SHP77 treated with DMSO at 0.1 percent for 48 hours (cell line): ENCODE measurements around the gene KIF2A.
A peak's percentile ranks its signal among the peaks of the same experiment; 100 is the strongest.

Experiments
- DNase-seq: peaks from one replicate; lab custom pipeline; 2025; lab: John Stamatoyannopoulos, UW

The KIF2A gene

GRCh38 chr5:62385131-62385530, 79.1 kb downstream of the KIF2A start:
- no peak for DNase-seq

- no peak for DNase-seq
These were observed 79.9 kb downstream of the KIF2A start for GRCh38 chr5:62385816-62386400.

DNA sequence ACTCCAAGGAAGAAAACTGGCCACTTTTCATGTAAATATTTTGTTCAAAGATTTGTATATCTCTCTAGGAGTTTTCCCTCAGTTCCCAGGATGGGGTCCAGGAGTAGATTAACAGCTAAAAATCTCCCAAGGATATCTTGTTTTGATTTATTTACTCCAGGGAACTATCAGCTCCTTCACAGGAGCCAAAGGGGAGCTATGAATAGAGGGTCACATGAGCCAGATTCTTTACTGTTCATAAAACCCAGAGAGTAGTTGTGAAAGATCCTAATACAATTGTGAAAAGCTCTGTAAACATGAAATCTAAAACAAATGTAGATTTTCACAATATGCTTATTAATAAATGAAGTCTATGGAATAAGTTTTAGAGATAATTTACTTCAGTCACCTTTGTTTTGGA, 80.8 kb downstream of the KIF2A start:
- no peak for DNase-seq

DNA sequence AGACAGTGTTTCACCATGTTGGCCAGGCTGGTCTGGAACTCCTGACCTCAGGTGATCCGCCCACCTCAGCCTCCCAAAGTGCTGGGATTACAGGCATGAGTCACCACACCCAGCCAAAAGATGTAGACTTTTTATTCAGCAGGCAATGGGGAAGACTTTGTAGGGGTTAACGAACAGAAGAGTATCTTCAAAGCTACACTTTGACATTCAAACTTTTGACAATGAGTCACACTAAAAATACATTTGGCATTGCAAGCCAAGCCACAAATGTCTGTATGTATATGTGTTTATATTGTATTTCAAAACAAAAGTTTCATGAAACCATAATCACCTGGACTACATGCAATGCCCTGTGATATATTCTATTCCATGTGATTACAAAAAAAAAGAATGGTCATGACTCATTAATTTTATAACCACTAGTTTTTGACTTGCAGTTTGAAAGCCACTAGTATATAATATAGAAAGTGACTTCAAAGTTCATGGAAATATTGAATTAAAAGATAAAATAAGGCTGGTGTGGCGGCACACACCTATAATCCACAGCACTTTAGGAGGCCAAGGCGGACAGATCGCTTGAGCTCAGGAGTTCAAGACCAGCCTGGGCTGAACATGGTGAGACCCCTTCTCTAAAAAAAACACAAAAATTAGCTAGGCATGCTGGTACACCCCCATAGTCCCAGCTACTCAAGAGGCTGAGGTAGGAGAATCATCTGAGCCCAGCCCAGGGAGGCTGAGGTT, 89.4 kb downstream of the KIF2A start:
- DNase-seq = no peak

DNA sequence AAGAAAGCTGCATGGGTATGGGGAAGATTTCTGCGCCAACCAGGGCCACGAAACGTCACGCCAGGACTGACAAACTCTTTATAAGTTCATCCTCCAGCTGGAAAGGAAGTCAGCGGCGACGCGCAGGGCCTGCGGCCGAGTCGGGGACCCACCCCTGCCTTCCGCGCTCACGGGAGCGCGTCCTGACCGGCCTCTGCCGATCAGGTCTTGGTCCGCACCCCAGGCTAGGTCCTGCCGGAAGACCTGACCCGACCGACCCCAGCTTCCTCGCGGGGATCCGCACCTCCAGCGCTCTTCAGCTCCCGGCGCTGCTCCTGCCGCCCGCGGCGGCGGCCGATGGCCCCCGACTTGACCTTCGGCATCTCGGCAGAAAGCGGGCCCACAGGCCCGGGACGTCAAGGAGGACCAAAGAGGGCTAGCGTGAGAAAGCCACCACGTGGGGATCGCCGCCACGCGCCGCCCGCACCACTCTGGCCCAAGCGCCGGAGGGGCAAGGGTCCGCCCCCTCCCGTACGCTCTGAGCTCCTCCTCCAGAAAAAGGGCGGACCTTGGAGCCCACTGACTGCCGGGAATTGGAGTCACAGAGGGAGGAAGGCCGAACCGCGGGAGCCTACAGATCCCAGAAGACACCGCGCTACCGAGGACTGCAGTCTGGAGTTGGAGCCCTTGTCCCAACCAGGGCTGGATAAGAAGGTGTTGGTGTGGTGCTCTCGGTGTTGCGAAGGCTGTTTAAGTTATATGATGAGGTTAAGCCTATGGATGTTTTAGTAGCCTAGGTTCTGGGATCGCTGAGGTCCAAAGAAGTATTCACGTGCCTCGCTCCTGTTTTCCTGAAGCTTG, 97.6 kb downstream of the KIF2A start, which contains the start of gene DIMT1:
Gene DIMT1, minus strand, starts transcription at position 495 of the 840 bp plus-strand sequence. Its CDS starts 133 bp downstream, at position 362.
- peak; percentile 82 for DNase-seq

- DNase-seq = peak; percentile 97
These were observed 106.7 kb downstream of the KIF2A start, which contains the start of gene IPO11 for GRCh38 chr5:62412549-62413329. Gene IPO11 (plus strand): TSS chr5:62412763. CDS start chr5:62437280, 24,517 bp downstream.

- DNase-seq = no peak
These were observed 107.7 kb downstream of the KIF2A start for GRCh38 chr5:62413711-62414110.

DNA sequence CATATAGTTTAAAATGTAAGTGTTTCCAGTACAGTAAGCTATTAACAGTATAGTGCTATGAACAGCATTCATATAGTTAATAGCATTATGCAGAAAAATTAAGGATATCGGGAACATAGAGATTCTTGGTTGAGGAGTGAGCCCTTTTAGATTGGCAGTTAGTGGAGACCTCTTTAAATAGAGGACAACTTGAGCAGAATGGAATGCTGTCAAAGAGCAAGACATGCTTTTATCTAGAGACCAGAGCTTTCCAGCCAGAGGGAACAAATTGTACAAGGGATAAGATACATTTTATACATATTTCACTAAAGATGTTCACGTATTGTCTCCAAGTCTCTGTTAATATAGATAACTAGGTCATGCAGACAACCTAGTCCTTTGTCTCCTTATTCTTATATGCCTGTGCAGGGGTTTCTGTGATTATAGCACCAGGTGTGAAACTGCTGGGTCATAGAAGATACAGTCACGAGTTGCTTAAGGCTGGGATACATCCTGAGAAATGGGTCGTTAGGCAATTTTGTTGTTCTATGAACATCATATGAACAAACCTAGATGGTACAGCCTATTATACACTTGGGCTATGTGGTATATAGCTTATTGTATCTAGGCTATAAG, 112.6 kb downstream of the KIF2A start:
- DNase-seq = no peak

DNA sequence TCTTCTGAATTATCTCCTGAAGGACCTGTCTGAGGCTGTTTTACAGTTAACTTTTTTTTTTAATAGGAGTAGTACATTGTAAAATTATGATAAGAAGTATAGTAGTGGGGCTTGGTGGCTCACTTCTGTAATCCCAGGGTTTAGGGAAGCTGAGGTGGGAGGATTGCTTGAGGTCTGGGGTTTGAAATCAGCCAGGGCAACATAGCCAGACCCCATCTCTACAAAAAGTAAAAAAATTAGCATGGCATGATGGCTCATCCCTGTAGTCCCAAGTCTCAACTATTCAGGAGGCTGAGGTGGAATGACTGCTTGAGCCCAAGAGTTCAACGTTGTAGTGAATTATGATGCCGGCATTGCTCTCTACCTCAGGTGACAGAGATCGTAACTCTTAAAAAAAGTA, 113.6 kb downstream of the KIF2A start:
- DNase-seq = no peak

DNA sequence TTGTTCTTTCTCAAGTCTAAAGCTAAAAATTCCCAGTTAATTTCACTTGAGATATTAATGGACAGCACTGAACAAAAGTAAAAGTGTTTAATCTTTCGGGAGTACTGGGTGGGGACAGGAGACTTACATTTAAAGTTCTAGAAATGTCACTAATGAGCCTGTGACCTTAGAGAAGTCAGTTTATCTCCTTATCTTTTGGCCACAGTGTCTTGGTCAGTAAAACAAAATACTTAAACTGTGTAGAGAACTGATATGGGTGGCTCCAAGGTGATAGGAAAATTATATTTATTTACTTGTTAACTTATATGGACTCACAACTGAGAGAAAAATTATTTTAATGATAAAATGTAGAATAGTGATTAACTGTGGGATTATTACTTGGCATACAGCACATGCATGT, 115.4 kb downstream of the KIF2A start:
- DNase-seq = no peak

DNA sequence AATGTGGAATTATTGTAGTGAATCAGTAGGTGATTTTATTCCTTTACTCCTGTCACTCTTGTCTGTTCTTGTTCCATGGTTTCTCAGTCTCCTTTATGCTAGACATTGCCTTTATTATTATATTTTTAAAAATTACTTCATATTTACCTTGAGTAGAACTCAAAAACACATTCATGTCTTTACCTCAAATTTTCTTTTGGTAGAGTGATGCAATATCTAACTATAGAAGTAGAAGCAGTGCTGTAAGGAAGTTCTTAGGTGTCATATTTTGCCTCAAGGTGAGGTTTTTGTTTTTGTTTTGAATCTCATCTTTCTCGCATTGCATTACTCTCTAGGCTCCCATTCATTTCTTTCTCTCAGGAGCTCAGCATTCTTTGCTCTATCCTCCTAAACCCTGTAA, 118.8 kb downstream of the KIF2A start:
- no peak for DNase-seq

DNA sequence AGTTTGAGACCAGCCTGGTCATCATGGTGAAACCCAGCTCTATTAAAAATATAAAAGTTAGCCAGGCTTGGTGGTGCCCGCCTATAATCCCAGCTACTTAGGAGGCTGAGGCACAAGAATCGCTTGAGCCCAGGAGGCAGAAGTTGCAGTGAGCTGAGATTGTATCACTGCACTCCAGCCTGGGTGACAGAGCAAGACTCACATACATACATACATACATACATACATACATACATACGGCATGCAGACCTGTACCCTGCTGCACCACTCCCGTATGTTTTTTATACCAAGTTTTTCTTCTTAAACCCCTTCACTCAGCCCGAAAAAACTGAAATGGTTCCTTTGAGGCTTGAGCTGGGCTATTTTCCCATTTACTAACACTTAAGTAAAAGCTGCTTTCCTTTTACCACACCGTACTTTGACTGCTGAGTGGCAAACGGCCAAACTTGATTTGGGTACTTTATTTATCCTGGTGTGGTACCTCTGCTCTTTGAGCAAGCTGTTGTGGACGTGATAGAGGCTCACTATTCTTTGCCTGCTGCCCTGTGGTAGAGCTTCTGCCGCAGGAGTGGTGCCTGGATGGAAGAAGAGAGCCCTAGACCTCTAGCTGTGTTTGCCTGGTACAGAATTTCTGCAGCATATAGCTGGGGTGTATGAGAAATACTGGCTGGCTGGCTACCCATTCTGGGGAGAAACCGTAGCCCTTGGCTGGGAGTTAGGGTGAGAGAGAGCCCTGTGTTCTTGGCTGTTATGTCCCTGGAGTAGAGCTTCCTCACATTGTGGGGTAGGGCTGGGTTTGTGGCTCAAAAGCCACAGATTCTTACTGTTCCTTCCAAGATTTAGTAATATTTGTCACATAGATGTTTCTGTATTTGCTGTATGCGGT, 126.0 kb downstream of the KIF2A start:
- no peak for DNase-seq

DNA sequence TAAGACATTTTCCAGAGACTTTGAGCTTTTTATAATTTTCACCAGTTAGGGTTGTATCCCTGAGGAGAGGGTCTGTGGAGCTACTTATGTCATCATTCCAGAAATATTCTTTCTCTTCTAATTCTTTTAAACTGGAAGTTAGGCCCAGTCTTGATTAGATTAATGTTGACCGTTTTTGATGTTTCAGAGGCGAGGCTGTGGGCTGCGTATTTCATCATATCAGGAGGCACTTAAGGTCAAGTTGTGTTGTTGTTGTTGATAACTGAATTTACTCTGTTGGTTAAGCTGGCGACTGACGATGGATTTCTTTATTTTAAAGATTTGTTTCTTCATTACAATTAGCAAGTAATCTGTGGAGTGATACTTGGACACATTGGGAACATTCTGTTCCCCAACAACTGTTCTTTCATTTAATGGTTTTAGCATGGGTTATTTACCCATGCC, 126.6 kb downstream of the KIF2A start:
- DNase-seq = no peak
